Germinal center (tissue), 1 donor: ENCODE measurements around the gene NFKB1.
"Not testable (repeated sequence)": the region's sequence is repeated elsewhere in the genome, so short reads cannot be mapped to it uniquely, and the experiment has no call there.

Source experiments
- DNase-seq: peaks from one replicate; pipeline ENCODE4 v3.0.0; 2012; ENCODE audit warnings: mixed read lengths, low spot score

NFKB1 gene

GRCh38 chr4:102500696-102501446 lies at the start of gene NFKB1:
TSS of gene NFKB1 (plus strand) at chr4:102501359. CDS start at chr4:102525519, 24,160 bp downstream.
- peak; percentile 70 for DNase-seq

- DNase-seq, result no peak
These were observed 48.3 kb upstream of the NFKB1 start for GRCh38 chr4:102452854-102453253.

- no peak for DNase-seq
These were observed 47.3 kb upstream of the NFKB1 start for GRCh38 chr4:102453827-102454226.

- no peak for DNase-seq
These were observed 46.9 kb upstream of the NFKB1 start for GRCh38 chr4:102454268-102454667.

- no peak for DNase-seq
These were observed 46.0 kb upstream of the NFKB1 start for GRCh38 chr4:102454981-102455685.

GRCh38 chr4:102455750-102456149 lies 45.4 kb upstream of the NFKB1 start:
- DNase-seq, result no peak

- DNase-seq, result no peak
These were observed 34.9 kb upstream of the NFKB1 start for GRCh38 chr4:102466298-102466697.

GRCh38 chr4:102469806-102470205 lies 31.4 kb upstream of the NFKB1 start:
- DNase-seq, result no peak

- no peak for DNase-seq
These were observed 28.6 kb upstream of the NFKB1 start for GRCh38 chr4:102472441-102473013.

- no peak for DNase-seq
These were observed 27.7 kb upstream of the NFKB1 start for GRCh38 chr4:102473476-102473875.

GRCh38 chr4:102474736-102475504 lies 26.2 kb upstream of the NFKB1 start:
- no peak for DNase-seq

GRCh38 chr4:102477657-102478056 lies 23.5 kb upstream of the NFKB1 start:
- no peak for DNase-seq

- no peak for DNase-seq
These were observed 23.0 kb upstream of the NFKB1 start for GRCh38 chr4:102478186-102478585.

- DNase-seq, result not testable (repeated sequence)
These were observed 21.3 kb upstream of the NFKB1 start for GRCh38 chr4:102479832-102480231.

- no peak for DNase-seq
These were observed 18.0 kb upstream of the NFKB1 start for GRCh38 chr4:102483120-102483519.

GRCh38 chr4:102483990-102484692 lies 17.0 kb upstream of the NFKB1 start:
- not testable (repeated sequence) for DNase-seq

- no peak for DNase-seq
These were observed 8.5 kb upstream of the NFKB1 start for GRCh38 chr4:102492531-102493241.

- no peak for DNase-seq
These were observed 7.9 kb upstream of the NFKB1 start for GRCh38 chr4:102493257-102493656.

GRCh38 chr4:102493794-102494193 lies 7.4 kb upstream of the NFKB1 start:
- no peak for DNase-seq

- DNase-seq, result no peak
These were observed 6.6 kb upstream of the NFKB1 start for GRCh38 chr4:102494603-102495002.

- no peak for DNase-seq
These were observed 3.2 kb upstream of the NFKB1 start for GRCh38 chr4:102497986-102498385.
